Dendritic cell treated with granulocyte-macrophage colony-stimulating factor and Interleukin-4, amounts not matched to agents 40 ng/mL and 50 ng/mL, for 4 days (primary cell): ENCODE results near the gene CDC20.

Experiments
- H3K27ac Mint-ChIP-seq: one replicate; pipeline ENCODE4 v1.8.0; 2022; ENCODE audit warnings: mild to moderate bottlenecking, mixed read lengths
- H3K27me3 Mint-ChIP-seq: one replicate; pipeline ENCODE4 v1.8.0; 2022; ENCODE audit warnings: mild to moderate bottlenecking, mixed read lengths
- H3K36me3 Mint-ChIP-seq: one replicate; pipeline ENCODE4 v1.8.0; 2022; ENCODE audit warnings: low read depth, mixed read lengths
- H3K4me1 Mint-ChIP-seq: one replicate; pipeline ENCODE4 v1.8.0; 2022; ENCODE audit warnings: low read depth, mixed read lengths
- H3K4me3 Mint-ChIP-seq: one replicate; pipeline ENCODE4 v1.8.0; 2022; ENCODE audit warnings: mild to moderate bottlenecking, moderate library complexity, mixed read lengths
- H3K9me3 Mint-ChIP-seq: one replicate; pipeline ENCODE4 v1.8.0; 2022; ENCODE audit warnings: mixed read lengths
- intact Hi-C: fragments of 100-400 bp; cut with micrococcal nuclease; formaldehyde crosslinking; loops from one replicate; pipeline ENCODE4 v1.15.0; 2022

The CDC20 gene

GRCh38 chr1:43358746-43359693, at the start of gene CDC20:
Gene CDC20, plus strand, starts transcription at chr1:43358981. Its CDS starts 235 bp downstream, at chr1:43359216.
- Mint-ChIP-seq H3K4me1 (peaks cover 54% of the 10 kb centered on the region), H3K27me3 (no peaks in the 10 kb centered on the region), H3K27ac (peak within 1 kb of the TSS; percentile 97), H3K4me3 (peak within 1 kb of the TSS; percentile 91), H3K9me3 (no peaks in the 10 kb centered on the region), H3K36me3 (peaks cover 62% of the 10 kb centered on the region)
- intact Hi-C loops, result loop anchor here (1.0 to 5.0 kb wide), 3 partner anchors 9 to 122 kb away; partner anchors contain the start of genes ELOVL1, MED8 and SZT2

DNA sequence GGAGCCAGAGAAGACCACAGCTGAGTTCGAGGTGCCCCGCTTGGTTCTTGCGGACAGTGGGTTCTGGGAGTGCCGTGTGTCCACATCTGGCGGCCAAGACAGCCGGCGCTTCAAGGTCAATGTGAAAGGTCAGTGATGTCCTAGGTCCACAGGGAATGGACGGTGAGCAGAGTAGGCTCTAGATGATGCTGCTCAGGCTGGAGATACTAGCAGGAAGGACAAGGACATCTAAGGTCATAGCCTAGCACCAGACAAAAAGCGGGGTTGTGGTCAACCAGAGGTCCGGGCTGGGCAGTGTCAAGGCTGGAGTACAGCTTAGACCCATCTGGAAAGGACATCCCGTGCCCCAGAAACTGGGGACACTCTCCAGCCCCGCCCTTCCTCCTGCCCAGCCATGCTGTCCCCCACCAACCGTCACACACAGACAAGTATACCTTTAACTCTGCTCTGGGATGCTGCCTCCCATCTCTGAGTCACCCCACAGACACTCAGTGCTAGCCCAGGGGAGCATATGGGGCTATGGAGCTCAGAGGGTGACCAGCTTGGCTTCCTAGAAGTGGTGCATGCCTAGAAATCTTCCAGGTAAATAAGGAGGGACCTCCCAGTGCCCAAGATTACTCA, 49.3 kb upstream of the CDC20 start:
- no peak overlapping the region for H3K27ac Mint-ChIP-seq
- intact Hi-C loops, result no loop called here
- peaks cover 15% of the 10 kb centered on the region for H3K4me1 Mint-ChIP-seq
- no peaks in the 10 kb centered on the region for H3K27me3 Mint-ChIP-seq
- H3K36me3 Mint-ChIP-seq, result no peaks in the 10 kb centered on the region
- no peaks in the 10 kb centered on the region for H3K9me3 Mint-ChIP-seq
- H3K4me3 Mint-ChIP-seq, result no peak overlapping the region

GRCh38 chr1:43311521-43311920, 47.3 kb upstream of the CDC20 start:
- no peak overlapping the region for H3K4me3 Mint-ChIP-seq
- intact Hi-C loops, result no loop called here
- no peaks in the 10 kb centered on the region for H3K9me3 Mint-ChIP-seq
- H3K27ac Mint-ChIP-seq, result no peak overlapping the region
- H3K36me3 Mint-ChIP-seq, result no peaks in the 10 kb centered on the region
- H3K27me3 Mint-ChIP-seq, result no peaks in the 10 kb centered on the region
- peaks cover 21% of the 10 kb centered on the region for H3K4me1 Mint-ChIP-seq

- Mint-ChIP-seq H3K36me3 (no peaks in the 10 kb centered on the region), H3K27ac (no peak overlapping the region)
Measured at GRCh38 chr1:43312212-43312623, 46.6 kb upstream of the CDC20 start.

DNA sequence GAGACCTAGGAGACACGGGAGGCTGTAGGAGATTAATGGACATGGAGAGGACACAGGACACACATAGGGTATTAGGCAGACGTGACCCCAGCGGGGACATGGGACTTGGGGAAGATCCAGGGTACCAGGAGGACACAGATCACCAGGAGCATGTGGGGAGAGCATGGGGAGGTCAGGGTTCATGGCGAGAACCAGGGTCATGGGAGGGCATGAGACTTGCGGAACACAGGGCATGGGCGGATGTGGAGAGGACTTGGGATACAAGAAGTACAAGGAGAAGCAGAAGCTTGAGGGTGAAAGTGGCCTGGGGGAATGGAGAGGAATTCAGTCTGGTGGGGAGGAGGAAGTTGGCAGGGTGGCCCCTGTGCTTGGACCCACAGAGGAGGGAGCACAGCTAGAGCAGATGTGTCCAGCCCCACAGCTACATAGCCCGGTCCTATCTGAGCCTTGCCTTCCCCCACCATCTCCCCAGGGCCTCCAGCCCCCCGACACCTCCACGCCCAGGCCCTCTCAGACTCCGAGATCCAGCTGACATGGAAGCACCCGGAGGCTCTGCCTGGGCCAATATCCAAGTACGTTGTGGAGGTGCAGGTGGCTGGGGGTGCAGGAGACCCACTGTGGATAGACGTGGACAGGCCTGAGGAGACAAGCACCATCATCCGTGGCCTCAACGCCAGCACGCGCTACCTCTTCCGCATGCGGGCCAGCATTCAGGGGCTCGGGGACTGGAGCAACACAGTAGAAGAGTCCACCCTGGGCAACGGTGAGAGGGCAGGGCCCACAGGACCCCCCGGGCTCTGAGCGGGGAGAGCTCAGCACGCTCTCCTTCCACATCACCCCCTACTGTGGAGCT, 45.9 kb upstream of the CDC20 start:
- H3K4me1 Mint-ChIP-seq, result peaks cover 30% of the 10 kb centered on the region
- no peaks in the 10 kb centered on the region for H3K9me3 Mint-ChIP-seq
- no peaks in the 10 kb centered on the region for H3K36me3 Mint-ChIP-seq
- intact Hi-C loops, result no loop called here
- H3K27ac Mint-ChIP-seq, result no peak overlapping the region
- H3K4me3 Mint-ChIP-seq, result no peak overlapping the region
- H3K27me3 Mint-ChIP-seq, result no peaks in the 10 kb centered on the region

More at GRCh38 chr1:43312212-43312623, 46.6 kb upstream of the CDC20 start:
- peaks cover 28% of the 10 kb centered on the region for H3K4me1 Mint-ChIP-seq
- H3K9me3 Mint-ChIP-seq, result no peaks in the 10 kb centered on the region
- no peaks in the 10 kb centered on the region for H3K27me3 Mint-ChIP-seq
- intact Hi-C loops, result no loop called here
- H3K4me3 Mint-ChIP-seq, result no peak overlapping the region

- no peaks in the 10 kb centered on the region for H3K9me3 Mint-ChIP-seq
- H3K27ac Mint-ChIP-seq, result no peak overlapping the region
- H3K4me1 Mint-ChIP-seq, result peaks cover 34% of the 10 kb centered on the region
- no peaks in the 10 kb centered on the region for H3K27me3 Mint-ChIP-seq
- no peak overlapping the region for H3K4me3 Mint-ChIP-seq
- no peaks in the 10 kb centered on the region for H3K36me3 Mint-ChIP-seq
- intact Hi-C loops, result no loop called here
Measured at GRCh38 chr1:43313771-43314170, 45.0 kb upstream of the CDC20 start.

- intact Hi-C loops, result no loop called here
- no peaks in the 10 kb centered on the region for H3K9me3 Mint-ChIP-seq
- H3K4me1 Mint-ChIP-seq, result peaks cover 34% of the 10 kb centered on the region
- H3K4me3 Mint-ChIP-seq, result no peak overlapping the region
- H3K27ac Mint-ChIP-seq, result no peak overlapping the region
- no peaks in the 10 kb centered on the region for H3K36me3 Mint-ChIP-seq
- H3K27me3 Mint-ChIP-seq, result no peaks in the 10 kb centered on the region
Measured at GRCh38 chr1:43314233-43314632, 44.5 kb upstream of the CDC20 start.

DNA sequence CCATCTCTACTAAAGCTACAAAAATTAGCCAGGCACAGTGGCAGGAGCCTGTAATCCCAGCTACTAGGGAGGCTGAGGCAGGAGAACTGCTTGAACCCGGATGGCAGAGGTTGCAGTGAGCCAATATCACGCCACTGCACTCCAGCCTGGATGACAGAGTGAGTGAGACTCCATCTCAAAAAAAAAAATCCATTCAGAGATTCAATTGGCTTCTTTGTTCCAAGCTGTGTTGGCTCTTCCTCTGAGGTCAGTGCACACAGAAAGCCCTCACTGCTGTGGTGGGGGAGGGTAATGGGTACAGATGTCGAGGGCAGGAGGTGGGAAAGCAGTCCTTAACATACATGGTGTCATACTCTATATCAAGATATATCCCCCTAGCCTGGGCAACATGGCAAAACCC, 43.3 kb upstream of the CDC20 start:
- H3K9me3 Mint-ChIP-seq, result no peaks in the 10 kb centered on the region
- H3K36me3 Mint-ChIP-seq, result no peaks in the 10 kb centered on the region
- no peak overlapping the region for H3K27ac Mint-ChIP-seq
- H3K27me3 Mint-ChIP-seq, result no peaks in the 10 kb centered on the region
- H3K4me1 Mint-ChIP-seq, result peaks cover 43% of the 10 kb centered on the region
- H3K4me3 Mint-ChIP-seq, result no peak overlapping the region
- intact Hi-C loops, result no loop called here

DNA sequence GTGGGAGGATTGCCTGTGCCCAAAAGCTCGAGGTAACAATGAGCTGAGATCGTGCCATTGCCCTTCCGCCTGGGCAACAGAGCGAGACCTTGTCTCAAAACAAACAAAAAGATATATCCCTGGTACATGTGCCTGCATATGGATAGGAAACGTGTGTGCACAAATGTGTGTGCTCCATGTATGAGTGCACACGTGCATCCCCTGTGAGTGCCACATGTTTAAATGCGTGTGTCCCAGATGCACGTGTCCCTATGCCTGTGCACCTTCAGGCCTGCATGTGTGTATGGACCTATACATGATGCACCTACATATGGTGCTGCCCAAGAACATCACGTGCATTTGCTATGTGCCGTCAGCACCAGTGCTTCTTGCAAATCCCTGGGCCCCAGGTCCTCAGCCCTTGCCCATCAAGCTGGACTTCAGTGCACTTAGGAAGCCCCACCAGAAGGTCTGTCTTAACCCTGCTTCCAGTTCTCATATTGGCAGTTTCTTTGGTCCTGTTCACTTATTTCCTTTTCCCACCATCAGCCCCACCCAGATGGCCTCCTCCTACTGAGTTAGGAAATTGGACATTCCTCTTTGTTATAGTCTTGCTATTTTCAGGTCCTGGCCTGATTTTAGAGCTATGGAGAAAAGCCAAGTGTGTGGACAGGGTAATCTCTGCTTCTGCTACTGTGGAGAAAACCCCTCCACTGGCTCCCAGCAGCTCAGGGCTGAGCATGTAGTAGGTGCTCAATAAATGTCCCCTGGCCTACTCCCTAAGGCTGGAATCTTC, 42.6 kb upstream of the CDC20 start:
- Mint-ChIP-seq H3K4me3 (no peak overlapping the region), H3K27me3 (no peaks in the 10 kb centered on the region), H3K9me3 (no peaks in the 10 kb centered on the region), H3K36me3 (no peaks in the 10 kb centered on the region), H3K4me1 (peaks cover 43% of the 10 kb centered on the region), H3K27ac (no peak overlapping the region)
- intact Hi-C loops, result no loop called here

DNA sequence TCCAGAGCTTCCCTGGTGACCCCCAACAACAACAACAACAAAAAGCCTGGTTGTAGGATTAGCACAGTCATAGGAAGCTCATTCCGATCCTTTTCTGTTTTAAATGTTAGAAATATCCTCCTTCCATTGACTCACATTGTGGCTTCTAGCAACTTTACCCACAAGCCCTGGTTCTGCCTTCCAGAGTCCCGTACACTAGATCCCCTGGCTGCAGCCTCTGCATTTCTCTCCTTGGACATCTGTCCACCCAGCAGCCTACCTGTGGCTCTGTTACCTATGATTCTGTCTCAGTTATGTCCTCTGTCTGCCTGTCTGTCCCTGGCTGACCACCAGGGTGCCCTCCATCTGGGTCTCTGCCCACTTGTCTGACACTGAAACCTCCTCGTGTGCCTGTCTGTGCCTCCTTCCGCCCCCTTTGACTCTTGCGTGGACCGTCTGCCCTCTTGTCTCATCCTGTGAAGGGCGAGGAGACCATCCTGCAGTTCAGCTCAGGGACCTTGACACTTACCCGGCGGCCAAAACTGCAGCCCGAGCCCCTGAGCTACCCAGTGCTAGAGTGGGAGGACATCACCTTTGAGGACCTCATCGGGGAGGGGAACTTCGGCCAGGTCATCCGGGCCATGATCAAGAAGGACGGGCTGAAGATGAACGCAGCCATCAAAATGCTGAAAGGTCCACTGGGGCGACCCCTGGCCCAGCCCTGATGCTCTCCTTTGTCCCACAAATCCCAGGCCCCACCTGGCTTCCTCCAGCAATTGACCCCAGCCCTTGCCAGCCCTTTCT, 41.9 kb upstream of the CDC20 start:
- no peaks in the 10 kb centered on the region for H3K27me3 Mint-ChIP-seq
- peaks cover 43% of the 10 kb centered on the region for H3K4me1 Mint-ChIP-seq
- no peak overlapping the region for H3K4me3 Mint-ChIP-seq
- no peaks in the 10 kb centered on the region for H3K9me3 Mint-ChIP-seq
- no peak overlapping the region for H3K27ac Mint-ChIP-seq
- no peaks in the 10 kb centered on the region for H3K36me3 Mint-ChIP-seq
- intact Hi-C loops, result no loop called here

GRCh38 chr1:43317817-43318471, 40.8 kb upstream of the CDC20 start:
- H3K9me3 Mint-ChIP-seq, result no peaks in the 10 kb centered on the region
- no peaks in the 10 kb centered on the region for H3K36me3 Mint-ChIP-seq
- no peak overlapping the region for H3K4me3 Mint-ChIP-seq
- no peaks in the 10 kb centered on the region for H3K27me3 Mint-ChIP-seq
- intact Hi-C loops, result no loop called here
- H3K27ac Mint-ChIP-seq, result no peak overlapping the region
- H3K4me1 Mint-ChIP-seq, result peaks cover 35% of the 10 kb centered on the region

DNA sequence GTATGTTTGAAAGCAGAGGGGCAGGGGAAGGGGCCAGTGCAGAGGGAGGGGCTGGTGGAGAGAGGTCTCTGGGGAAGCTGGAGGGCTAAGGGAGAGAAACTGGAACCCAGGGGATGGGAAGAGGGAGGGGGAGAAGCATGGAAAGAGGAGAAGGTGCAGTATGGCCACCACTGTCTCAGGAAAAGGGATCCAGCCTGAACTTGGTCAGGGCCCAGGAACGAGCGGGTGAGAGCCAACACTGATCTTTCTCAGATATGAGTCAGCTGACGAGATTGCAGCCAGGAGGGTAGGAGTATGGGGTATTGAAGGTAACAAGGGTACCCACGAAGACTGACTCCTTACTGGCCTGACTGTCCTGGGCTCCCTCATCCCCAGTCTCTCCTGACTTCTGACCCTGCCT, 40.0 kb upstream of the CDC20 start:
- Mint-ChIP-seq H3K27me3 (no peaks in the 10 kb centered on the region), H3K27ac (no peak overlapping the region), H3K4me1 (peaks cover 35% of the 10 kb centered on the region), H3K4me3 (no peak overlapping the region), H3K9me3 (no peaks in the 10 kb centered on the region), H3K36me3 (no peaks in the 10 kb centered on the region)
- intact Hi-C loops, result no loop called here
